ENCODE measurements around the gene LIPE. TPM values are rescaled to one million over a fixed set of nuclear protein-coding genes. Genes with fewer than 3 reads are reported as not detected.
"Not testable (repeated sequence)": the region's sequence is repeated elsewhere in the genome, so short reads cannot be mapped to it uniquely, and the experiment has no call there.

The LIPE gene
- total and polyA plus RNA-seq, 2 experiments from 2014 or later = 5.8 to 10.9 TPM

DNA sequence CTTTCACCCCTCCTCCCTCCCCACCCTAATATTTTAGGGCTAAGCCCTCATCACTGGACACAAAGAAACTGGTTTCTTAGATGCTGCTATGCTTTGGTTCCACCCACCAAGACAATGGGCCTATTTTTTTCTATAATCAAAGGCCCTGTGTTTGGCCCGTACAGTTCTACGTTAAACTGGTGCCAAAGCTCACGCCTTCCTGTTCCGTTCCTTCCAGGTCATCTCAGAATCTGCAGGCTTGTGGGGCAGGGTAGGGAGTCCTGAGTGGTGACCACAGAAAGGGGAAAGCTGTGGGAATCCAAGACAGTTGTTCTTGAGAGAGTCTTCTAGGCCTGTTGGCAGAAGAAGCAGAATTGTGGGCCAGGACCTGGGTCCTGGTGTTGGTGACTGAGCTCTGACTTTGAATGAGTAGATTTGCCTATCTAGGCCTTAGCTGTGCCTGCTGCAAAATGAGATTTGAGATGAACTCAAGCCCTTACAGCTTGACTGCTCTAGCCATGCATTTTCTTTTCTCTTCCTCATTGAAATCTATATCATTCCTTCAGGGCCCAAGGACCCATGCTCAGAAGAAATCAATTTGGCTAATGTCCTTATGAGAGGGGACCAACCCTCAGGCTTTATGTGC is 34.6 kb upstream of the LIPE start (continued):
- TF ChIP-seq, protein P1, sequence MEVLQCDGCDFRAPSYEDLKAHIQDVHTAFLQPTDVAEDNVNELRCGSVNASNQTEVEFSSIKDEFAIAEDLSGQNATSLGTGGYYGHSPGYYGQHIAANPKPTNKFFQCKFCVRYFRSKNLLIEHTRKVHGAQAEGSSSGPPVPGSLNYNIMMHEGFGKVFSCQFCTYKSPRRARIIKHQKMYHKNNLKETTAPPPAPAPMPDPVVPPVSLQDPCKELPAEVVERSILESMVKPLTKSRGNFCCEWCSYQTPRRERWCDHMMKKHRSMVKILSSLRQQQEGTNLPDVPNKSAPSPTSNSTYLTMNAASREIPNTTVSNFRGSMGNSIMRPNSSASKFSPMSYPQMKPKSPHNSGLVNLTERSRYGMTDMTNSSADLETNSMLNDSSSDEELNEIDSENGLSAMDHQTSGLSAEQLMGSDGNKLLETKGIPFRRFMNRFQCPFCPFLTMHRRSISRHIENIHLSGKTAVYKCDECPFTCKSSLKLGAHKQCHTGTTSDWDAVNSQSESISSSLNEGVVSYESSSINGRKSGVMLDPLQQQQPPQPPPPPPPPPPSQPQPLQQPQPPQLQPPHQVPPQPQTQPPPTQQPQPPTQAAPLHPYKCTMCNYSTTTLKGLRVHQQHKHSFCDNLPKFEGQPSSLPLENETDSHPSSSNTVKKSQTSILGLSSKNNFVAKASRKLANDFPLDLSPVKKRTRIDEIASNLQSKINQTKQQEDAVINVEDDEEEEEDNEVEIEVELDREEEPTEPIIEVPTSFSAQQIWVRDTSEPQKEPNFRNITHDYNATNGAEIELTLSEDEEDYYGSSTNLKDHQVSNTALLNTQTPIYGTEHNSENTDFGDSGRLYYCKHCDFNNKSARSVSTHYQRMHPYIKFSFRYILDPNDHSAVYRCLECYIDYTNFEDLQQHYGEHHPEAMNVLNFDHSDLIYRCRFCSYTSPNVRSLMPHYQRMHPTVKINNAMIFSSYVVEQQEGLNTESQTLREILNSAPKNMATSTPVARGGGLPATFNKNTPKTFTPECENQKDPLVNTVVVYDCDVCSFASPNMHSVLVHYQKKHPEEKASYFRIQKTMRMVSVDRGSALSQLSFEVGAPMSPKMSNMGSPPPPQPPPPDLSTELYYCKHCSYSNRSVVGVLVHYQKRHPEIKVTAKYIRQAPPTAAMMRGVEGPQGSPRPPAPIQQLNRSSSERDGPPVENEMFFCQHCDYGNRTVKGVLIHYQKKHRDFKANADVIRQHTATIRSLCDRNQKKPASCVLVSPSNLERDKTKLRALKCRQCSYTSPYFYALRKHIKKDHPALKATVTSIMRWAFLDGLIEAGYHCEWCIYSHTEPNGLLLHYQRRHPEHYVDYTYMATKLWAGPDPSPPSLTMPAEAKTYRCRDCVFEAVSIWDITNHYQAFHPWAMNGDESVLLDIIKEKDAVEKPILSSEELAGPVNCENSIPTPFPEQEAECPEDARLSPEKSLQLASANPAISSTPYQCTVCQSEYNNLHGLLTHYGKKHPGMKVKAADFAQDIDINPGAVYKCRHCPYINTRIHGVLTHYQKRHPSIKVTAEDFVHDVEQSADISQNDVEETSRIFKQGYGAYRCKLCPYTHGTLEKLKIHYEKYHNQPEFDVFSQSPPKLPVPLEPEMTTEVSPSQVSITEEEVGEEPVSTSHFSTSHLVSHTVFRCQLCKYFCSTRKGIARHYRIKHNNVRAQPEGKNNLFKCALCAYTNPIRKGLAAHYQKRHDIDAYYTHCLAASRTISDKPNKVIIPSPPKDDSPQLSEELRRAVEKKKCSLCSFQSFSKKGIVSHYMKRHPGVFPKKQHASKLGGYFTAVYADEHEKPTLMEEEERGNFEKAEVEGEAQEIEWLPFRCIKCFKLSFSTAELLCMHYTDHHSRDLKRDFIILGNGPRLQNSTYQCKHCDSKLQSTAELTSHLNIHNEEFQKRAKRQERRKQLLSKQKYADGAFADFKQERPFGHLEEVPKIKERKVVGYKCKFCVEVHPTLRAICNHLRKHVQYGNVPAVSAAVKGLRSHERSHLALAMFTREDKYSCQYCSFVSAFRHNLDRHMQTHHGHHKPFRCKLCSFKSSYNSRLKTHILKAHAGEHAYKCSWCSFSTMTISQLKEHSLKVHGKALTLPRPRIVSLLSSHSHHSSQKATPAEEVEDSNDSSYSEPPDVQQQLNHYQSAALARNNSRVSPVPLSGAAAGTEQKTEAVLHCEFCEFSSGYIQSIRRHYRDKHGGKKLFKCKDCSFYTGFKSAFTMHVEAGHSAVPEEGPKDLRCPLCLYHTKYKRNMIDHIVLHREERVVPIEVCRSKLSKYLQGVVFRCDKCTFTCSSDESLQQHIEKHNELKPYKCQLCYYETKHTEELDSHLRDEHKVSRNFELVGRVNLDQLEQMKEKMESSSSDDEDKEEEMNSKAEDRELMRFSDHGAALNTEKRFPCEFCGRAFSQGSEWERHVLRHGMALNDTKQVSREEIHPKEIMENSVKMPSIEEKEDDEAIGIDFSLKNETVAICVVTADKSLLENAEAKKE (CRISPR knock-in tag; IDR thresholded peaks at IDR 0.05) = no peak
- no peak for TF ChIP-seq NANOG (IDR thresholded peaks at IDR 0.05; ENCODE audit: borderline replicate concordance)
- TF ChIP-seq, protein P2, sequence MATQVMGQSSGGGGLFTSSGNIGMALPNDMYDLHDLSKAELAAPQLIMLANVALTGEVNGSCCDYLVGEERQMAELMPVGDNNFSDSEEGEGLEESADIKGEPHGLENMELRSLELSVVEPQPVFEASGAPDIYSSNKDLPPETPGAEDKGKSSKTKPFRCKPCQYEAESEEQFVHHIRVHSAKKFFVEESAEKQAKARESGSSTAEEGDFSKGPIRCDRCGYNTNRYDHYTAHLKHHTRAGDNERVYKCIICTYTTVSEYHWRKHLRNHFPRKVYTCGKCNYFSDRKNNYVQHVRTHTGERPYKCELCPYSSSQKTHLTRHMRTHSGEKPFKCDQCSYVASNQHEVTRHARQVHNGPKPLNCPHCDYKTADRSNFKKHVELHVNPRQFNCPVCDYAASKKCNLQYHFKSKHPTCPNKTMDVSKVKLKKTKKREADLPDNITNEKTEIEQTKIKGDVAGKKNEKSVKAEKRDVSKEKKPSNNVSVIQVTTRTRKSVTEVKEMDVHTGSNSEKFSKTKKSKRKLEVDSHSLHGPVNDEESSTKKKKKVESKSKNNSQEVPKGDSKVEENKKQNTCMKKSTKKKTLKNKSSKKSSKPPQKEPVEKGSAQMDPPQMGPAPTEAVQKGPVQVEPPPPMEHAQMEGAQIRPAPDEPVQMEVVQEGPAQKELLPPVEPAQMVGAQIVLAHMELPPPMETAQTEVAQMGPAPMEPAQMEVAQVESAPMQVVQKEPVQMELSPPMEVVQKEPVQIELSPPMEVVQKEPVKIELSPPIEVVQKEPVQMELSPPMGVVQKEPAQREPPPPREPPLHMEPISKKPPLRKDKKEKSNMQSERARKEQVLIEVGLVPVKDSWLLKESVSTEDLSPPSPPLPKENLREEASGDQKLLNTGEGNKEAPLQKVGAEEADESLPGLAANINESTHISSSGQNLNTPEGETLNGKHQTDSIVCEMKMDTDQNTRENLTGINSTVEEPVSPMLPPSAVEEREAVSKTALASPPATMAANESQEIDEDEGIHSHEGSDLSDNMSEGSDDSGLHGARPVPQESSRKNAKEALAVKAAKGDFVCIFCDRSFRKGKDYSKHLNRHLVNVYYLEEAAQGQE (IDR thresholded peaks at IDR 0.05; ENCODE audit: unreplicated experiment) = no peak

DNA sequence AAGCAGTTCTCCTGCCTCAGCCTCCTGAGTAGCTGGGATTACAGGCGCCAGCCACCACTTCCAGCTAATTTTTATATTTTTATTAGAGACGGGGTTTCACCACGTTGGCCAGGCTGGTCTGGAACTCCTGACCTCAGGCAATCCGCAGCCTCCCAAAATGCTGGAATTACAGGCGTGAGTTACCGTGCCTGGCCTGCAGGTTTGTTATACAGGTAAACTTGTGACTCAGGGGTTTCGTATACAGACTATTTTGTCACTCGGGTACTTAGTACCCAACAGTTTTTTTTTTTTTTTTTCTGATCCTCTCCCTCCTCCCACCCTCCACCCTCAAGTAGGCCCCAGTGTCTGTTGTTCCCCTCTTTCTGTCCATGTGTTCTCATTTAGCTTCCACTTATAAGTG is 34.0 kb upstream of the LIPE start:
- not testable (repeated sequence) for H3K36me3 ChIP-seq (ENCODE audit: insufficient read depth); H4K20me1 ChIP-seq (replicated peaks; ENCODE audit: insufficient read depth); DNase-seq (ENCODE audit: low spot score); H3K9me3 Mint-ChIP-seq; H3K79me2 ChIP-seq (replicated peaks; ENCODE audit: insufficient read depth); H3K27ac ChIP-seq (ENCODE audit: low read depth); H3K9me2 ChIP-seq (ENCODE audit: insufficient read depth); H3K4me3 ChIP-seq; H3K27me3 Mint-ChIP-seq (ENCODE audit: insufficient read depth, low read depth, poor library complexity); H2AFZ ChIP-seq; ATAC-seq; H3K27me3 ChIP-seq (ENCODE audit: insufficient read depth); H3K36me3 Mint-ChIP-seq (ENCODE audit: low read depth); H3K4me2 ChIP-seq; H3K27ac Mint-ChIP-seq; H3K4me3 Mint-ChIP-seq
- Histone ChIP-seq H3K4me1 (ENCODE audit: insufficient read depth) (peaks cover 18% of the 10 kb centered on the region), H3F3A (replicated peaks; ENCODE audit: low read depth) (0 out of 2 replicates have a peak, but pooled peaks cover 10% of the 10 kb centered on the region)
- peaks cover 24% of the 10 kb centered on the region for H3K4me1 Mint-ChIP-seq

Data from GM23338 (cell line).